GM21381 (cell line): ENCODE measurements around the gene GNAQ.

Experiments used
- ATAC-seq: cut with Tn5 transposase; IDR thresholded peaks from one replicate; pipeline ENCODE4 v1.9.1; 2021; ENCODE audit warnings: mild to moderate bottlenecking, moderate library complexity; ENCODE audit not compliant: unreplicated experiment

GNAQ gene

DNA sequence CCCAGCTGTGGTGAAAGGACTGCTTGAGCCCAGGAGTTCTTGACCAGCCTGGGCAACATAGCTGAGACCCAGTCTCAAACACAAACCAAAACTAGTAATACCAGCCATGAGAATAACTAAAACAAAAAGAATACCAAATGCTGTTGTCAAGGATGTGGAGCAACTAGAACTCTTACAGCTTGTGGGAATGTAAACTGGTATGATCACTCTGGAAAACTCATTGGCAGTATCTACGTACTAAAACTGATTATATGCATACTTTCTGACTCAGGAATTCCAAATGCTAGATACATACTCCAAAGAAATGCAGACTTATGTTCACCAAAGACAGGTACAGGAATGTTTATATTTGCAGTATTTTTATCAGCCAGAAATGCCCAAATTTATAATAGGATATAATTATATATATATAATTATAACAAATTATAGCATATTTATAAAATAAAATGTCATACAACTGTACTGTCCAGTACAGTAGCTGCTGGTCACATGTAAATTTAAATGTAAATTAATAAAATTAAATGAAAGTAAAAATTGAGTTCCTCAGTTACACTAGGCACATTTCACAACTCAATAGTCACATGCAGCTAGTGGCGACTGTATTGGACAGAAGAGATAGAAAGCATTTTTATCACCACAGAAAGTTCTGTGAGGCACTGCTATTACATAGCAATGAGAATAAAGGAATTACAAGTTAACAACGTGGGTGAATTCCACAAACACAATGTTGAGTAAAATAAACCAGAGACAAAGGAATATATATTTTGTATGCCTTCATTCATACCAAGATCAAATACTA, 118.5 kb downstream of the GNAQ start:
- no peak for ATAC-seq

GRCh38 chr9:77911928-77912327, 119.7 kb downstream of the GNAQ start:
- no peak for ATAC-seq

DNA sequence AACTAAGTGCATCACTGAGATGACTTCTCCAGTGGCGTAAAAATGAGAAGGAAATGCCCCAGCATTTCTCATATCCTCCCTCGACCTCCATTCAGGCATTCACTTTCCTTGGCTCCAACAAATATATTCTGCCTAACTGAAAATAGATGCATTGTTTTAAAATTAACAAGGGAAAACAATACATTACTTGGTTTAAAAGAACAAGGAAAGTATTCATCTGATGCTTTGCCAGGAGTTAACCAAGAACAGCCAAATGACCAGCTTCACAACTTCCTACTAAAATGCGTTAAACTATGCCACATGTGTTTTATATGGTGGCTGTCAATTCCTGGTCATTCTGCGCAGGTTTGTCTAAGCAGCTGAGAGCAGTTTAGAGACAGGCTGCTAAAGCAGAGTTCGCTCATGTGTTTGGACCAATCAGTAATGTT, 121.4 kb downstream of the GNAQ start:
- ATAC-seq, result no peak

DNA sequence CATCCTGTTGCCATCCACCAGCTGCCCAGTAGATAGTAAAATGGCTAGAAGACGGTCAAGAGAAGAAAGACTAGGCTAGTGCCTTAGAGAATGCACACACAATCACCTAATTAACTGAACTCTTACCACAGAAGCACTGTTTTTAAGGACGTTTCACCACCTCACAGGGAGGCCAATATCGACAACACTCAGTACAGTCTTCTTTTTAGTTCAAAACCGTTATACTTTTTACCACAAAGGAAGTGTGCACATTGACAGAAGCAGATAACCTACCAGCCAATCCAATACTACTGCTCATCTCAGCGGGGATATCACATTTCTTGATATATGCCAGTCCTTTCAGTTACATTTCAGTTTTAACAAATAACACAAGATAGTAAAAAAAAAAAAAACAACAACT, 122.3 kb downstream of the GNAQ start:
- ATAC-seq, result no peak

- ATAC-seq, result no peak
These were observed 123.3 kb downstream of the GNAQ start for GRCh38 chr9:77908293-77908692.

DNA sequence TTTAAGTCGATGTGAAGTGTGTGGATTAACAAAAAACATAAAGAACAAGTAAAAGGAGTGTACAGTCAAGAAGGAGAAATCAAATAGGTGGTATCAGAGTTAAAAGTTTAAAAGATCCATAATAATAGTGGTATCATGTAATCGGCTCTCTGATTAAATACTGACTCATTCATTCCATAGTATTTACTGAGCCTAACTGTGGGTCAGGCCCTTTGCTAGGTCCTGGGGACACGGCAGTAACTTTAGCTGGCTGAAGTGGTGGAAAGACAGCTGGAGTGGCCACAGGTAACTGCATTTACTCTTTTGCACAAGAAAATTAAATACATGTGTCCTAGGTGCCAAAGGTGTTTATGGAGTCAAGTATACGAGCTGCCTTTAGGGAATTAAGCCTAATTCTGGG, 124.0 kb downstream of the GNAQ start:
- no peak for ATAC-seq

DNA sequence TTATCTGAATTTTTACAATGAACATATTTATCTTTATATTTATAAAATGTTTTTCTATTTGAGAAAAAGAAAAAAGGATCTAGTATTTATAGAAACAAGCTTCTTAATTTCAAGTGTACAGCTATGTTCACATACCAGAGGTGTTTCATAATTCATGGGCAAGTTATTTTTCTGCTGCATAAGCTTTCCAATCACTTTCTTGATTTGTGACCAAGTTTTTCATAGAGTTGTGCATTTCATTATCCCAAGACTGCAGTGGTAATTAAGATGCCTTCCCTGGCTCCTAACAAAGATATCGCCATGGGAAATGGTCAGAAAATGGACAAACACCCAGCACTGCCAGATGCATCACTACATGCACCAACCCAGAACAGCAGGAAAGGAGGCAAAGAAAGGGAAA, 124.6 kb downstream of the GNAQ start:
- no peak for ATAC-seq

GRCh38 chr9:77903666-77904285, 127.8 kb downstream of the GNAQ start:
- no peak for ATAC-seq

- ATAC-seq, result no peak
These were observed 129.8 kb downstream of the GNAQ start for GRCh38 chr9:77901771-77902170.

DNA sequence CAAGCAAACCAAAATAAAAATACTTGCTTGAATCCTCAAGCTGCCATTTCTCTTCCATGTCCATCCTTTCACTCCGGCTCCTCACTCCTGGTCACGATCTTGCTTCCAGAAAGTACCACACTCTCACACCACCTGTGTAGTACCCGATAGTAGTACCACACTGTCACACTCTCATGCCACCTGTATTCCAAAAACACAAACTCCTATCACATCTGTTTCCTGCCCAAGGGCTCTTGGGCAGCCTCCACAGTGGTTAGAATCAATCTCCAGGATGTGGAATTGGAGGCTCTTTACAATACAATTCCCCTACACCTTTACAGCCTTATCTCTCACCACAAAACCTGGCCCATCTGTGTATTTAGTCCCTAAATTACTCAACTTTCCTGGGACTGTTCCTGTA, 130.6 kb downstream of the GNAQ start:
- ATAC-seq, result no peak

GRCh38 chr9:77899679-77900354, 131.8 kb downstream of the GNAQ start:
- no peak for ATAC-seq

DNA sequence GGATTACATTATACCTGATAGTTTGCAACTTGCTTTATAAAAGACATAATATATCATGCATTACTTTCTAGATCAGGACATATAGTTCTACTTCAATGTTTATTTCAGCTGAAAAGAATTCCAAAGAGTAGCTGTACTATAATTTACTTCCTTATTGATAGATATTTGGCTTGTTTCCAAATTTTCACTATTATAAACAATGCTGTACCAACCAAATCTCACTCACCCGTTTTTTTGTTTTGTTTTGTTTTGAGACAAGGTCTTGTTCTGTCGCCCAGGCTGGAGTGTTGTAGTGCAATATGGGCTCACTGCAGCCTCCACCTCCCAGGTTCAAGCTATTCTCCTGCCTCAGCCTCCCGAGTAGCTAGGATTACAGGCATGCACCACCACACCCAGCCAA, 132.7 kb downstream of the GNAQ start:
- no peak for ATAC-seq

DNA sequence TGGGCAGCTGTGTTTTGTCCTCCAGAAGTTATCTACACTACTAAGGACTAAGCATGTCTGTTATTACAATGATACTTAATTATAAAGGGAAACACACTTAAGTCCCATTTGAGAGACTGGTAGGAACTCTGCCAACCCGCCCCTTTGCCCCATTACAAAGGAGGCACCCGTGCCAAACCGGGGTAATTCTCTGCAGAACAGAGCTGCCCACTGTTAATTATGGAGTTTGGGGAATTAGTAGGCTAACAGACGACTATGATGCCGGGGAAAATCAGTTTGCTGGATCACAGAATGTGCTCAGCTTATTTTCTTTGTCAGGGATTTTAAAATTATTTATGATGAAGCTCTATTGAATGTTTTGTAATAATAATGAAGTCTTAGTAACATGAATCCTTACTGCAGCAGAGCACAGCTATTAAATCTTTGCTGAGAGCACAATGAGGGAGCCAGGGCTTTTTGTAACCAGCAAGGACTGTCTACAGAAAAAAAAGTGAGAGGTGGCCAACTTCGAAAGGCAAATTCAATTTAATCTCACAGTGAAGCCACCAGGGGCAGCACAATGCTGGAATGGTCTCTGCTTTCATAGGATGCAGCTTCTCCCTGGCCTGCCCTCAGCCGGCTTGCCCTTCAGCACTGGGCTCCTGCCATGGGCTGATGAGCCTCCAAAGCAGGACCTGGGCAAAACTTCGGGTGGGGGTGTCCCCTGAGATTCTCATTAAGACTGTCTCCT, 134.5 kb downstream of the GNAQ start:
- no peak for ATAC-seq

GRCh38 chr9:77896269-77896937, 135.2 kb downstream of the GNAQ start:
- no peak for ATAC-seq

DNA sequence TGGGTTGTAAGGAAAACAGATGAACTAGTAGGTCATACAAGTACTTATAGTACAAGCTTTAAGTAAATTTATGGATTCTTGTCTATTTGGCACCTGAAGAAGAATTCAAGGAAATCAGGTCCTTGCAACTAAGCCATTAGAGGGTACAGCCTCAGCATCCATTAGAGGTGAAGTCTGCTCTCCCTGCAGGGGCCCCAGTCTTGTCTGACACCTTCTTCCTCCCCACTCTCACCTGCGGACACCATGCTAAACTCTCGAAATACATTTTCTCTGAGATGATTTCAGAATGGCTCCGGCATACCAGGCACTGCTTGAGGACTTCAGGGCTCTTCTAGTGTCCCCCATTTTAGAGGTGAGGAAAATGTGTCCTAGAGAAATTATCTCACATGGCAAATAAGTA, 137.9 kb downstream of the GNAQ start:
- ATAC-seq, result no peak

DNA sequence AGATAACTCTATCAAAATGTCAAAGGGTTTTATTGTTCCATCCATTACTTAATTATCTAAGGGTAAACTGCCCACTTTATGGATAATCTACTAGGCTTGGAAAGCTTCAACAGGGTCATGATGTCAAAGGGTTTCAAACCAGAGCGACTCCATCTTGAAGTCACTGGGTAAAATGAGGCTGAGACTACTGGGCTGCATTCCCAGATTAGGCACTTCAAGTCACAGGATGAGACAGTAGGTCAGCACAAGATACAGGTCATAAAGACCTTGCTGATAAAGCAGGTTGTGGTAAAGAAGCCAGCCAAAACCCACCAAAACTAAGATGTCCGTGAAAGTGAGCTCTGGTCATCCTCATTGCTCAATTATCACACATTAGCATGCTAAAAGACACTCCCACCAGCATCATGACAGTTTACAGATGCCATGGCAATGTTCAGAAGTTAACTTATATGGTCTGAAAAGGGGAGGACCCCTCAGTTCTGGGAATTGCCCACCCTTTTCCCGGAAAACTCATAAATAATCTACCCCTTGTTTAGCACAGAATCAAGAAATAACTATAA, 138.6 kb downstream of the GNAQ start:
- no peak for ATAC-seq

DNA sequence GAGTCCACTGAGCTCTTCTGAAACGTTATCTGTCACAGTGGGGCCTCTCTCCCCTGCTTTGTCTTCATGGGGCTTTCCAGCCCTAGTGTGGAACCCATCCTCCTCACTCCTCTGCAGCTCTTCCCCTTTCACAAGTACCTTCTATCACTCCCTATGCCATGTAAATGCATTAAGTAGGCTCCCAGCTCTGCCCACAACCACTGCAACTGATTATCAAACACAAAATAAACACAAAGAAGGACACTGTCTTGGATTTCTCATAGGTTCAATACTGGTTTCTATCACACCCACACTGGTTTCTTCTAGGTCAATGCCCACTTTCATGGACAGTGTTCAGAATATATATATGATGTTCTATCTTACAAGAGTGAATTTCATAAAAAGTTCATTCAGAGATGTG, 139.4 kb downstream of the GNAQ start:
- peak; percentile 79 for ATAC-seq

DNA sequence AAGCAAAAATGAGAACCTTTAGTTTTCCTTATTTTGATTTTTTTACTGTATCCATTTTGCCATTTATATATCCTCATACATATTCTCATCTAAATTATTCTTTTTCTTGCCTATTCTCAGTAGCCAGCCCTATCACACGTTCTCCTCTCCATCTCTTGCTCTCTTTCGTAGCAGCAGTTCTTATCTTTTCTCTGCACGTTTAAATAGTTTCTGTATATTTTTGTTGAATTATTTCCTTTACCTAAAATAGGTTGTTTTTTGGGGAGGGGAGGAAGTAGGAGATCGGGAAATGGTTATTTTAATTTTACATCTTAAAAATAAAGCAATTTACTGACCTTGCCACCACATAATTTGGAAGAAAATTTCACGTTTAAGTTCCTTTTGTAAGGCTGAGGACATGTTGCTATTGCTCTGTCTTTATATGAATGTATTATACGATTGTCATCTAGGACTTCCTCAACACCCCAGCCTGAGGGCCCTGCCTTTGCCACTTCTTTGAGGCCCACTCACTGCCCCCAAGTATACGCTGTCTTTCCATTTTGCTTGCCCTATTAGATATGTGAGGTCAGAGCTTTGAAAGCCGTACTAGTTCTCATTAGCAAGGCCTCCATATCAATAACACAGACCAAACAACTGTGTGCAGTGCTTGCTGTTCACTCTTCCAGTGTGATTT, 140.3 kb downstream of the GNAQ start:
- no peak for ATAC-seq

GRCh38 chr9:77887662-77888061, 143.9 kb downstream of the GNAQ start:
- no peak for ATAC-seq

- ATAC-seq, result no peak
These were observed 146.4 kb downstream of the GNAQ start for GRCh38 chr9:77885104-77885672.
